K562 (cell line): ENCODE measurements around the gene FOCAD. TPM values are rescaled to one million over a fixed set of nuclear protein-coding genes. Genes with fewer than 3 reads are reported as not detected.
A peak's percentile ranks its signal among the peaks of the same experiment; 100 is the strongest.

Source experiments
- CEBPB ChIP-seq: fragments of 450-650 bp; IDR thresholded peaks from 2 replicates; pipeline ENCODE4 v1.6.1; 2016; ENCODE audit warnings: missing genetic modification characterization, missing compliant biosample characterization
- ELF4 ChIP-seq: fragments of 450-650 bp; formaldehyde crosslinking; IDR thresholded peaks from 2 replicates; pipeline ENCODE4 v1.4.0; 2022; ENCODE audit warnings: missing genetic modification characterization
- MGA ChIP-seq: fragments of 450-650 bp; IDR thresholded peaks from 2 replicates; pipeline ENCODE4 v1.6.1; 2016; ENCODE audit warnings: mild to moderate bottlenecking, moderate library complexity
- NR0B1 ChIP-seq: fragments of 450-650 bp; IDR thresholded peaks from one replicate; pipeline ENCODE4 v1.6.1; 2018; ENCODE audit warnings: mild to moderate bottlenecking, moderate library complexity; ENCODE audit not compliant: partially characterized antibody
- RAD51 ChIP-seq: fragments of 450-650 bp; IDR thresholded peaks from 2 replicates; pipeline ENCODE4 v1.7.1; 2016; ENCODE audit warnings: low read depth, mild to moderate bottlenecking, borderline replicate concordance
- ZNF165 ChIP-seq: fragments of 250-450 bp; sonication (Bioruptor Pico); IDR thresholded peaks from 2 replicates; pipeline ENCODE4 v1.4.0; 2020; ENCODE audit warnings: borderline replicate concordance
- ZNF57 ChIP-seq: fragments of 450-650 bp; formaldehyde crosslinking; IDR thresholded peaks from 2 replicates; pipeline ENCODE4 v1.4.0; 2020; ENCODE audit warnings: mild to moderate bottlenecking, moderate library complexity
- ZSCAN32 ChIP-seq: fragments of 450-650 bp; formaldehyde crosslinking; IDR thresholded peaks from 2 replicates; pipeline ENCODE4 v1.4.0; 2020; ENCODE audit warnings: mild to moderate bottlenecking, moderate library complexity
- polyA plus RNA-seq, 8 experiments: library from polyadenylated mRNA; depleted of rRNA in 4 of 8; stranded (reverse) in 5 of 8; unstranded in 3 of 8; fragments of >200 nt; fragmentation: Nextera tagmentation in 2 of 8; fragmentation: Illumina TruSeq in 1 of 8; extraction: Ambion mirVana in 2 of 8; extraction: Trizol in 1 of 8; gene quantifications; 2 replicates each; pipeline versions ENCODE4 v1.2.1 to v1.2.3, GENCODE V29; 2011 to 2014; ENCODE audit warnings: inconsistent platforms in 1 of 8, missing spikeins in 1 of 8
- total RNA-seq, 7 experiments: library from RNA; depleted of rRNA in 6 of 7; stranded (reverse); fragments of >200 nt in 6 of 7; fragmentation: Illumina TruSeq in 2 of 7; extraction: Trizol in 2 of 7; gene quantifications; 2 replicates each; pipeline versions ENCODE4 v1.2.1 to v1.2.3, GENCODE V29; 2011 to 2021; ENCODE audit warnings: low replicate concordance in 1 of 7

FOCAD gene
- total and polyA plus RNA-seq, 9 of the 15 experiments (the other 6 are each of a cell fraction or from before 2014, with no cell fraction given) = 0.13 to 2.4 (median 1.6) TPM

- peak; percentile 54; the same call in 1 of the 2 replicates for TF ChIP-seq MGA
- TF ChIP-seq CEBPB (tag) = peak; percentile 64
- TF ChIP-seq NR0B1 = no peak
- TF ChIP-seq ZNF165 (CRISPR knock-in tag) = no peak
- TF ChIP-seq ZSCAN32 = 0 out of 2 replicates have a peak, but pooled peaks have one; percentile 46
- TF ChIP-seq RAD51 = no peak
- no peak for TF ChIP-seq ZNF57 (CRISPR knock-in tag)
- TF ChIP-seq ELF4 (CRISPR knock-in tag) = no peak
Measured at GRCh38 chr9:20659474-20659967, 24.5 kb upstream of the FOCAD start (continued).
